Prostate gland (tissue), 2 donors: ENCODE results near the gene MYO1B. TPM values are rescaled to one million over a fixed set of nuclear protein-coding genes. Genes with fewer than 3 reads are reported as not detected.

ENCODE experiments used
- DNase-seq: peaks from one replicate; pipeline ENCODE4 v3.0.0-alpha.2; 2019; ENCODE audit warnings: low spot score
- H3K27ac ChIP-seq, 2 donors: fragments of 200-600 bp; sonication (generic); 2 replicates each; pipeline ENCODE4 v1.5.1; 2017 to 2019
- H3K27me3 ChIP-seq: fragments of 200-600 bp; sonication (generic); replicated peaks from 2 replicates; pipeline ENCODE4 v1.5.1; 2019; ENCODE audit not compliant: insufficient read depth
- H3K36me3 ChIP-seq, 2 donors: fragments of 200-600 bp; sonication (generic); 1 replicate in 1 of 2; 2 replicates in 1 of 2; pipeline versions ENCODE4 v1.5.1 to v1.8.1; 2017 to 2019
- H3K4me1 ChIP-seq: fragments of 200-600 bp; sonication (generic); replicated peaks from 2 replicates; pipeline ENCODE4 v1.5.1; 2019
- H3K4me3 ChIP-seq, 2 donors: fragments of 200-600 bp; sonication (generic); 2 replicates each; pipeline ENCODE4 v1.5.1; 2017 to 2019
- H3K9me3 ChIP-seq: fragments of 200-600 bp; sonication (generic); 2 replicates; pipeline ENCODE4 v1.5.1; 2017
- POLR2A ChIP-seq: fragments of 450-650 bp; IDR thresholded peaks from one replicate; pipeline ENCODE4 v1.6.1; 2016; ENCODE audit warnings: antibody characterized with exemption, mild to moderate bottlenecking
- POLR2AphosphoS5 ChIP-seq: sonication (generic); formaldehyde crosslinking; IDR thresholded peaks from one replicate; pipeline ENCODE4 v1.6.1; 2017; ENCODE audit warnings: antibody characterized with exemption
- WGBS: methylation state at CpG from one replicate; pipeline ENCODE4 v1.1.5; 2018; 5-methylcytosine and 5-hydroxymethylcytosine counted together
- intact Hi-C: fragments of 100-400 bp; cut with DNase I; formaldehyde crosslinking; loops from one replicate; pipeline ENCODE4 v1.14.2; 2022
- total RNA-seq, 2 donors: library from RNA; depleted of rRNA; stranded (reverse); fragments of >200 nt; gene quantifications; one replicate each; pipeline ENCODE4 v1.1.0, GENCODE V29; 2016
- TF ChIP-seq, protein P1 (sequence below), 4 experiments: fragments of 200-600 bp in 2 of 4; fragments of 450-650 bp in 2 of 4; sonication (generic) in 2 of 4; IDR thresholded peaks; 1 replicate in 3 of 4; 2 replicates in 1 of 4; pipeline ENCODE4 v1.5.1; 2016 to 2019; ENCODE audit warnings: antibody characterized with exemption in 4 of 4, mild to moderate bottlenecking in 2 of 4, moderate library complexity in 2 of 4

The MYO1B gene
- total RNA-seq, 2 donors from 2014 or later: 22.4 to 38.3 TPM

DNA sequence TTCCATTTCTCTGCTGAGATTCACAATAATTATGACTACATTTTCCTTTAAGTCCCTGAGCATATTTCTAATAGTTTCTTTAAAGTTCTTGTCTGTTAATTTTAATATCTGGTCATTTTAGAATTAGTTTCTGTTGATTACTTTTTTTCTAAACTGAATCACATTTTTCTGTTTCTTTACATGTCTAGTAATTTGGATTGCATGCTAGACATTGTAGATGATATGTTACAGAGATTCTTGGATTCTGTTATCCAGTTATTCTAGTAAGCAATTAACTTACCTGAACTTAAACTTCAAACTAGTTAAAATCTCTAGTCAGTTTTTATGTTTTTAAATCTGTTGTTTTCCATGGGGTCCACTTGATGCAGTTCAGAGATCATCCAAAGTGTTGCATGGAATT, 214.0 kb downstream of the MYO1B start:
- no peak for DNase-seq
- Histone ChIP-seq H3K36me3 (no peaks in the 10 kb centered on the region), H3K4me1 (no peaks in the 10 kb centered on the region), H3K4me3 (no peak overlapping the region), H3K9me3 (no peaks in the 10 kb centered on the region), H3K27me3 (no peaks in the 10 kb centered on the region), H3K27ac (no peak overlapping the region)
- intact Hi-C loops: no loop called here
- TF ChIP-seq, protein P1, sequence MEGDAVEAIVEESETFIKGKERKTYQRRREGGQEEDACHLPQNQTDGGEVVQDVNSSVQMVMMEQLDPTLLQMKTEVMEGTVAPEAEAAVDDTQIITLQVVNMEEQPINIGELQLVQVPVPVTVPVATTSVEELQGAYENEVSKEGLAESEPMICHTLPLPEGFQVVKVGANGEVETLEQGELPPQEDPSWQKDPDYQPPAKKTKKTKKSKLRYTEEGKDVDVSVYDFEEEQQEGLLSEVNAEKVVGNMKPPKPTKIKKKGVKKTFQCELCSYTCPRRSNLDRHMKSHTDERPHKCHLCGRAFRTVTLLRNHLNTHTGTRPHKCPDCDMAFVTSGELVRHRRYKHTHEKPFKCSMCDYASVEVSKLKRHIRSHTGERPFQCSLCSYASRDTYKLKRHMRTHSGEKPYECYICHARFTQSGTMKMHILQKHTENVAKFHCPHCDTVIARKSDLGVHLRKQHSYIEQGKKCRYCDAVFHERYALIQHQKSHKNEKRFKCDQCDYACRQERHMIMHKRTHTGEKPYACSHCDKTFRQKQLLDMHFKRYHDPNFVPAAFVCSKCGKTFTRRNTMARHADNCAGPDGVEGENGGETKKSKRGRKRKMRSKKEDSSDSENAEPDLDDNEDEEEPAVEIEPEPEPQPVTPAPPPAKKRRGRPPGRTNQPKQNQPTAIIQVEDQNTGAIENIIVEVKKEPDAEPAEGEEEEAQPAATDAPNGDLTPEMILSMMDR (IDR thresholded peaks at IDR 0.05): no peak
- TF ChIP-seq POLR2A (no peak), POLR2AphosphoS5 (no peak)

DNA sequence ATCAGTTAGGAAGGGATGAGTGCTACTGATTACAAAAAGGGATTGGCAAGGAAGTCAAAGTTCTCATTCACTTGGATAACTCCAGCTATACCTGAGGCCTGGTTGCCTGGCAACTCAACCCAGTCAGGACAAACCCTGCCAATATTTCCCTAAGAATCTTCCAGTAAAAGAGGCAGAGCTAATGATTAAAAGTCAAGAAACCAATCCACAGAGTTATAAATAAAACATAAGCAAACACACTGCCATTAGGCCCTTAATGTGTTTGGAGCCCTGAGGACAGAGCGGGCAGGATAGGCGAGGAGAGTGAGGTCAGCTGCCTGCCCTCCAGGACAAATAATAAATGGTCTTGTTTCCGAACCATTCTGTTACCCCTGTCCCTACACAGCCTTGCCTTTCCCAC, 217.2 kb downstream of the MYO1B start:
- Histone ChIP-seq H3K4me3 (no peak overlapping the region), H3K9me3 (no peaks in the 10 kb centered on the region), H3K27ac (no peak overlapping the region), H3K4me1 (no peaks in the 10 kb centered on the region), H3K36me3 (no peaks in the 10 kb centered on the region), H3K27me3 (no peaks in the 10 kb centered on the region)
- TF ChIP-seq POLR2AphosphoS5 (peak; percentile 23), POLR2A (no peak)
- TF ChIP-seq, protein P1 (IDR thresholded peaks at IDR 0.05): no peak
- WGBS: 48% methylated on average over 3 of the region's 3 CpGs
- intact Hi-C loops: no loop called here
- DNase-seq: no peak

DNA sequence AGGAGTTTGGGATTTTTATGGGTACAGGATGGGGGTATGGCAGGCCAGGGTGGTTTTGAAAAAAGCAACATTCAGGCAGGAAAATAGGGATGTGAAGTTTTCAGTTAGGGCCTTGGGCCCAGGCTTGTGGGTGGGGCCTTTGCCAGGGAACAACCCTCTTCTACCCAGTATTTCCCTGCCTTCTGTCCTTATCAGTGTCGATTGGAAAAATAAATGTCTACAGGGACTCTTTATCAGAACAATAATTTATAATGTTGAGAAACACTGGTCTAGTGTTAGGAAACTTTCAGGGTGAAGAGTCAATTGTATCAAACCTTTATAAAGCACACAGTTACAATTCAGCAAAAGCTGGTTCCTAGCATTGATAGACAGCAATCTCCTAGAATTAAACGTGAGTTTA, 218.6 kb downstream of the MYO1B start:
- H3K9me3 ChIP-seq: no peaks in the 10 kb centered on the region
- DNase-seq: no peak
- H3K36me3 ChIP-seq: no peaks in the 10 kb centered on the region
- WGBS: 77% methylated on average over 2 of the region's 2 CpGs
- no peaks in the 10 kb centered on the region for H3K4me1 ChIP-seq
- intact Hi-C loops: no loop called here
- no peak overlapping the region for H3K4me3 ChIP-seq
- H3K27me3 ChIP-seq: no peaks in the 10 kb centered on the region
- TF ChIP-seq, protein P1 (IDR thresholded peaks at IDR 0.05): no peak
- no peak for TF ChIP-seq POLR2AphosphoS5
- no peak for TF ChIP-seq POLR2A
- no peak overlapping the region for H3K27ac ChIP-seq

DNA sequence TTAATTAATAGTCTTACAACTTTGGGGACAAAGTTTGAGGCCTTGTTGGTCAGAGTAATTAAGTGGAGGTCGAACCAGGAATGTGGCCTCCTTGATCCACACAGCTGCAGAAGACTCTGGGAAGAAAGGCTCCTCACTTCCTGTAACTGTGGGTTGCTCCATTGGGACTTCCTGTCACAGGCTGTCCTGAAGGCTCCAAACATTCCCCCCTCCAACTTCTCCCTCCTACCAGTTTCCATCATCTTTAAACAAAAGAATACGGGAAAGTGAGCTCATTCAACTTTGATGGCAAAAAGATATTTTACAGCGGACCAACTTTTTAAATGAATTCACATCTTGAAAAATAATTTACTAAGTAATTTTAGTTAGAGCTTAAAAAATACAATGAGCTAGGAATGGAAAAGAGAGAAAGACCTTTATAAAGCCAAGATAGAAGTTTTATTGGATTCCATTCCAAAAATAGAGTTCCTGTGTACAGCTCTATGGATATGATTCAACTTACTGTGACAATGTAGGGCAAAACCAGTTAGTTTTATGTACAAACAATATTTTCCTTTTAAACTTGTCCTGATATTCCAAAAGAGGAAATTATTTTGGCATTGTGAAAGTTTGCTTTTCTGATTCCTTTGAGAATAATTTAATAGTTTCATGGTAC, 220.7 kb downstream of the MYO1B start:
- no peak for DNase-seq
- intact Hi-C loops: no loop called here
- no peak overlapping the region for H3K4me3 ChIP-seq
- WGBS: 53% methylated on average over 3 of the region's 3 CpGs
- H3K9me3 ChIP-seq: no peaks in the 10 kb centered on the region
- H3K27ac ChIP-seq: no peak overlapping the region
- no peaks in the 10 kb centered on the region for H3K36me3 ChIP-seq
- no peaks in the 10 kb centered on the region for H3K4me1 ChIP-seq
- TF ChIP-seq, protein P1 (IDR thresholded peaks at IDR 0.05): no peak
- TF ChIP-seq POLR2A (no peak), POLR2AphosphoS5 (no peak)
- H3K27me3 ChIP-seq: no peaks in the 10 kb centered on the region

DNA sequence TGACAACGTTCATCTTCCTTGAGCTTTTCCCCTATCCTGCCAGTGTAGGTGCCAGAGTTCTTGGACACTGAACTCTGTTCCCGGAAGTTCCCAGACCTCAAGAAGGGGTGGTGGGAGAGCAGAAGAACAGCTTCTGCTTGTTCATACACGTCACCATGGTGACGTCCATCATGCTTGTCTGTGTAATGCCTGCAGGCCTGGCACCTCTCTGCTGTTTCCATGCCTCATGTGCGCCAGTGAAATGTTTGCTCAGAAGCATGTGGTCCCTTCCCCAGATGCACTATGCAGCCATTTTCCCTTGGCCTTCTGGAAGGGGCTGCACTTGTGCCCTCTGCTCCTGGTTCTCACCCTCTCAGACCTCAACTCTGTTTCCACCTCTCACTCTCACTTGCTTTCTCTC, 221.9 kb downstream of the MYO1B start:
- no peaks in the 10 kb centered on the region for H3K27me3 ChIP-seq
- intact Hi-C loops: no loop called here

More for the DNA sequence above, 221.9 kb downstream of the MYO1B start:
- no peaks in the 10 kb centered on the region for H3K9me3 ChIP-seq
- H3K4me3 ChIP-seq: no peak overlapping the region
- no peaks in the 10 kb centered on the region for H3K36me3 ChIP-seq
- no peaks in the 10 kb centered on the region for H3K4me1 ChIP-seq
- H3K27ac ChIP-seq: no peak overlapping the region
- TF ChIP-seq, protein P1 (IDR thresholded peaks at IDR 0.05): no peak
- TF ChIP-seq POLR2A (no peak), POLR2AphosphoS5 (no peak)
- no peak for DNase-seq
- WGBS: 89% methylated on average over 5 of the region's 5 CpGs
